Activated naive CD4-positive, alpha-beta T cell treated with anti-CD3 and anti-CD28 coated beads for 36 hours (primary cell): Measurements from ENCODE around the gene SERPINH1. TPM values are rescaled to one million over a fixed set of nuclear protein-coding genes. Genes with fewer than 3 reads are reported as not detected.

Experiments
- CTCF ChIA-PET: fragments of 350-600 bp; sonication (Branson Sonifier 250); formaldehyde crosslinking; loops from one replicate; lab custom pipeline; 2021; ENCODE audit warnings: antibody characterized with exemption; lab: Charles Lee
- DNase-seq: peaks from one replicate; pipeline ENCODE4 v3.0.0-alpha.2; 2020
- H3K27ac Mint-ChIP-seq: one replicate; pipeline ENCODE4 v1.8.0; 2021; ENCODE audit warnings: mild to moderate bottlenecking, mixed read lengths
- H3K27me3 Mint-ChIP-seq: one replicate; pipeline ENCODE4 v1.8.0; 2021; ENCODE audit warnings: low read depth, mixed read lengths
- H3K36me3 Mint-ChIP-seq: one replicate; pipeline ENCODE4 v1.8.0; 2021; ENCODE audit warnings: low read depth, mixed read lengths
- H3K4me1 Mint-ChIP-seq: one replicate; pipeline ENCODE4 v1.8.0; 2021; ENCODE audit warnings: low read depth, mixed read lengths
- H3K4me3 Mint-ChIP-seq: one replicate; pipeline ENCODE4 v1.8.0; 2021; ENCODE audit warnings: mild to moderate bottlenecking, moderate library complexity, mixed read lengths
- H3K9me3 Mint-ChIP-seq: one replicate; pipeline ENCODE4 v1.8.0; 2021; ENCODE audit warnings: mixed read lengths
- intact Hi-C: fragments of 100-400 bp; cut with micrococcal nuclease; formaldehyde crosslinking; loops from one replicate; pipeline ENCODE4 v1.15.1; 2023
- total RNA-seq, 2 experiments: library from RNA; stranded (reverse); gene quantifications; one replicate each; pipeline ENCODE4 v1.2.3, GENCODE V29; 2021

Gene SERPINH1
- total RNA-seq, 2 experiments from 2014 or later, result 13.9 to 15.4 TPM

GRCh38 chr11:75570559-75571139 is 8.6 kb downstream of the SERPINH1 start:
- intact Hi-C loops, result no loop called here
- H3K4me1 Mint-ChIP-seq, result peaks cover 4% of the 10 kb centered on the region
- H3K4me3 Mint-ChIP-seq, result no peak overlapping the region
- H3K9me3 Mint-ChIP-seq, result no peaks in the 10 kb centered on the region
- CTCF ChIA-PET, result interaction anchor here (1.0 to 1.2 kb wide), 2 partner anchors 31 to 37 kb away, joined by 3 to 4 read pairs; no protein-coding TSS in a partner anchor
- H3K36me3 Mint-ChIP-seq, result peaks cover 8% of the 10 kb centered on the region
- DNase-seq, result no peak
- H3K27ac Mint-ChIP-seq, result no peak overlapping the region
- H3K27me3 Mint-ChIP-seq, result no peaks in the 10 kb centered on the region

GRCh38 chr11:75571625-75572024 is 9.6 kb downstream of the SERPINH1 start:
- H3K4me3 Mint-ChIP-seq, result no peak overlapping the region

GRCh38 chr11:75572744-75573143 is 10.7 kb downstream of the SERPINH1 start:
- Mint-ChIP-seq H3K27ac (no peak overlapping the region), H3K9me3 (no peaks in the 10 kb centered on the region), H3K4me3 (no peak overlapping the region), H3K27me3 (peaks cover 2% of the 10 kb centered on the region), H3K36me3 (peaks cover 7% of the 10 kb centered on the region), H3K4me1 (peaks cover 6% of the 10 kb centered on the region)
- intact Hi-C loops, result no loop called here
- CTCF ChIA-PET, result interaction anchor here (1.2 to 1.5 kb wide), 2 partner anchors 24 to 27 kb away, joined by 3 to 6 read pairs; no protein-coding TSS in a partner anchor
- no peak for DNase-seq

More at GRCh38 chr11:75571625-75572024, 9.6 kb downstream of the SERPINH1 start:
- Mint-ChIP-seq H3K4me1 (peaks cover 4% of the 10 kb centered on the region), H3K9me3 (no peaks in the 10 kb centered on the region), H3K27ac (no peak overlapping the region), H3K36me3 (peaks cover 7% of the 10 kb centered on the region), H3K27me3 (peaks cover 2% of the 10 kb centered on the region)
- intact Hi-C loops, result no loop called here
- CTCF ChIA-PET, result interaction anchor here (1.0 to 1.5 kb wide), 4 partner anchors 9 to 38 kb away, joined by 3 to 6 read pairs (median 4); no protein-coding TSS in a partner anchor
- no peak for DNase-seq

- CTCF ChIA-PET, result interaction anchor here (0.7 to 1.5 kb wide), 6 partner anchors 9 to 129 kb away, joined by 3 to 6 read pairs (median 3); partner anchors contain the start of gene SERPINH1
- Mint-ChIP-seq H3K4me3 (no peak overlapping the region), H3K27me3 (peaks cover 2% of the 10 kb centered on the region), H3K9me3 (no peaks in the 10 kb centered on the region), H3K4me1 (peaks cover 6% of the 10 kb centered on the region), H3K36me3 (peaks cover 5% of the 10 kb centered on the region), H3K27ac (no peak overlapping the region)
- DNase-seq, result no peak
- intact Hi-C loops, result loop anchor here (5.0 kb wide), 1 partner anchor 128 kb away; no protein-coding TSS in a partner anchor
Measured at GRCh38 chr11:75574698-75575602, 12.9 kb downstream of the SERPINH1 start.

GRCh38 chr11:75576017-75576416 is 14.0 kb downstream of the SERPINH1 start:
- Mint-ChIP-seq H3K27ac (no peak overlapping the region), H3K4me3 (no peak overlapping the region), H3K9me3 (no peaks in the 10 kb centered on the region), H3K36me3 (peaks cover 2% of the 10 kb centered on the region), H3K27me3 (peaks cover 2% of the 10 kb centered on the region), H3K4me1 (peaks cover 6% of the 10 kb centered on the region)
- DNase-seq, result no peak
- CTCF ChIA-PET, result interaction anchor here (0.6 to 3.2 kb wide), 15 partner anchors 7 to 764 kb away, joined by 3 to 15 read pairs (median 5); partner anchors contain the start of gene SERPINH1
- intact Hi-C loops, result loop anchor here (5.0 kb wide), 1 partner anchor 129 kb away; no protein-coding TSS in a partner anchor

- Mint-ChIP-seq H3K4me3 (no peak overlapping the region), H3K9me3 (no peaks in the 10 kb centered on the region), H3K4me1 (peaks cover 6% of the 10 kb centered on the region), H3K27ac (no peak overlapping the region), H3K27me3 (peaks cover 2% of the 10 kb centered on the region), H3K36me3 (peaks cover 2% of the 10 kb centered on the region)
- DNase-seq, result no peak
- CTCF ChIA-PET, result interaction anchor here (0.6 to 3.2 kb wide), 15 partner anchors 8 to 764 kb away, joined by 3 to 15 read pairs (median 5); partner anchors contain the start of gene SERPINH1
- intact Hi-C loops, result loop anchor here (5.0 kb wide), 1 partner anchor 129 kb away; no protein-coding TSS in a partner anchor
Measured at GRCh38 chr11:75576499-75576918, 14.5 kb downstream of the SERPINH1 start.

- DNase-seq, result peak; percentile 72
- H3K27me3 Mint-ChIP-seq, result peaks cover 2% of the 10 kb centered on the region
- intact Hi-C loops, result loop anchor here (1.0 to 5.0 kb wide), 3 partner anchors 15 to 130 kb away; partner anchors contain the start of gene SERPINH1
- no peak overlapping the region for H3K27ac Mint-ChIP-seq
- peaks cover 9% of the 10 kb centered on the region for H3K4me1 Mint-ChIP-seq
- no peaks in the 10 kb centered on the region for H3K9me3 Mint-ChIP-seq
- H3K36me3 Mint-ChIP-seq, result peaks cover 2% of the 10 kb centered on the region
- no peak overlapping the region for H3K4me3 Mint-ChIP-seq
- CTCF ChIA-PET, result interaction anchor here (0.6 to 3.2 kb wide), 13 partner anchors 8 to 248 kb away, joined by 3 to 15 read pairs (median 5); no protein-coding TSS in a partner anchor
Measured at GRCh38 chr11:75577207-75577606, 15.2 kb downstream of the SERPINH1 start.

GRCh38 chr11:75578977-75579376 is 16.9 kb downstream of the SERPINH1 start:
- H3K4me3 Mint-ChIP-seq, result no peak overlapping the region
- H3K9me3 Mint-ChIP-seq, result no peaks in the 10 kb centered on the region
- CTCF ChIA-PET, result interaction anchor here (1.8 to 3.2 kb wide), 4 partner anchors 10 to 135 kb away, joined by 7 to 12 read pairs (median 10); no protein-coding TSS in a partner anchor
- peaks cover 2% of the 10 kb centered on the region for H3K27me3 Mint-ChIP-seq
- peaks cover 18% of the 10 kb centered on the region for H3K4me1 Mint-ChIP-seq
- no peaks in the 10 kb centered on the region for H3K36me3 Mint-ChIP-seq
- no peak for DNase-seq
- no peak overlapping the region for H3K27ac Mint-ChIP-seq
- intact Hi-C loops, result loop anchor here (5.0 kb wide), 1 partner anchor 132 kb away; no protein-coding TSS in a partner anchor

- no peak for DNase-seq
- Mint-ChIP-seq H3K27ac (no peak overlapping the region), H3K4me3 (no peak overlapping the region), H3K36me3 (no peaks in the 10 kb centered on the region), H3K4me1 (peaks cover 18% of the 10 kb centered on the region), H3K9me3 (no peaks in the 10 kb centered on the region), H3K27me3 (peaks cover 2% of the 10 kb centered on the region)
- intact Hi-C loops, result loop anchor here (5.0 kb wide), 2 partner anchors 133 to 187 kb away; partner anchors contain the start of gene DGAT2
- CTCF ChIA-PET, result no interaction called here
Measured at GRCh38 chr11:75579841-75580240, 17.8 kb downstream of the SERPINH1 start.

- H3K9me3 Mint-ChIP-seq, result no peaks in the 10 kb centered on the region
- intact Hi-C loops, result loop anchor here (1.0 to 5.0 kb wide), 3 partner anchors 20 to 185 kb away; partner anchors contain the start of genes DGAT2 and SERPINH1
- CTCF ChIA-PET, result interaction anchor here (0.6 kb wide), 1 partner anchor 44 kb away, joined by 8 read pairs; no protein-coding TSS in a partner anchor
Measured at GRCh38 chr11:75582506-75582894, 20.4 kb downstream of the SERPINH1 start.

GRCh38 chr11:75582895-75583717 is 21.1 kb downstream of the SERPINH1 start:
- CTCF ChIA-PET, result interaction anchor here (0.6 to 1.2 kb wide), 2 partner anchors 21 to 45 kb away, joined by 3 to 8 read pairs; no protein-coding TSS in a partner anchor
- Mint-ChIP-seq H3K4me1 (peaks cover 13% of the 10 kb centered on the region), H3K27ac (peak overlapping the region; percentile 64), H3K27me3 (no peaks in the 10 kb centered on the region), H3K9me3 (no peaks in the 10 kb centered on the region), H3K36me3 (no peaks in the 10 kb centered on the region), H3K4me3 (peak overlapping the region; percentile 72)
- DNase-seq, result peak; percentile 68
- intact Hi-C loops, result loop anchor here (1.0 to 5.0 kb wide), 3 partner anchors 21 to 184 kb away; partner anchors contain the start of genes DGAT2 and SERPINH1

More at GRCh38 chr11:75582506-75582894, 20.4 kb downstream of the SERPINH1 start:
- H3K4me3 Mint-ChIP-seq, result peak overlapping the region; percentile 72
- no peaks in the 10 kb centered on the region for H3K36me3 Mint-ChIP-seq
- DNase-seq, result peak; percentile 44
- H3K27ac Mint-ChIP-seq, result peak overlapping the region; percentile 64
- H3K27me3 Mint-ChIP-seq, result no peaks in the 10 kb centered on the region
- peaks cover 13% of the 10 kb centered on the region for H3K4me1 Mint-ChIP-seq
